Activated effector memory CD4-positive, alpha-beta T cell treated with Interleukin-2 at 50 U/mL for 16 hours (primary cell): ENCODE data around the gene CYBRD1.
"Not testable (repeated sequence)": the region's sequence is repeated elsewhere in the genome, so short reads cannot be mapped to it uniquely, and the experiment has no call there.

Experiments used
- DNase-seq: peaks from one replicate; pipeline ENCODE4 v3.0.0-alpha.2; 2020

The CYBRD1 gene

GRCh38 chr2:171516793-171517192 is 5.5 kb upstream of the CYBRD1 start:
- no peak for DNase-seq

GRCh38 chr2:171520471-171520870 is 1.8 kb upstream of the CYBRD1 start:
- DNase-seq: no peak

GRCh38 chr2:171521361-171522051 is 768 bp upstream of the CYBRD1 start:
- no peak for DNase-seq

- DNase-seq: no peak
Measured at GRCh38 chr2:171522788-171523087, 464 bp downstream of the CYBRD1 start.

GRCh38 chr2:171523088-171524017 is 1.1 kb downstream of the CYBRD1 start:
- no peak for DNase-seq

- DNase-seq: no peak
Measured at GRCh38 chr2:171524018-171524401, 1.7 kb downstream of the CYBRD1 start.

- no peak for DNase-seq
Measured at GRCh38 chr2:171529914-171530313, 7.6 kb downstream of the CYBRD1 start.

- no peak for DNase-seq
Measured at GRCh38 chr2:171530378-171530777, 8.1 kb downstream of the CYBRD1 start.

GRCh38 chr2:171530859-171531258 is 8.6 kb downstream of the CYBRD1 start:
- DNase-seq: not testable (repeated sequence)

- no peak for DNase-seq
Measured at GRCh38 chr2:171531291-171531690, 9.0 kb downstream of the CYBRD1 start.

- no peak for DNase-seq
Measured at GRCh38 chr2:171531836-171532450, 9.7 kb downstream of the CYBRD1 start.

- no peak for DNase-seq
Measured at GRCh38 chr2:171533331-171533730, 11.1 kb downstream of the CYBRD1 start.

GRCh38 chr2:171535528-171535927 is 13.3 kb downstream of the CYBRD1 start:
- DNase-seq: not testable (repeated sequence)

GRCh38 chr2:171540437-171540836 is 18.2 kb downstream of the CYBRD1 start:
- no peak for DNase-seq

- DNase-seq: no peak
Measured at GRCh38 chr2:171541202-171541887, 19.1 kb downstream of the CYBRD1 start.

GRCh38 chr2:171545086-171545485 is 22.8 kb downstream of the CYBRD1 start:
- no peak for DNase-seq

- no peak for DNase-seq
Measured at GRCh38 chr2:171547256-171547655, 25.0 kb downstream of the CYBRD1 start.

- no peak for DNase-seq
Measured at GRCh38 chr2:171547720-171548119, 25.4 kb downstream of the CYBRD1 start.

GRCh38 chr2:171550613-171551012 is 28.3 kb downstream of the CYBRD1 start:
- DNase-seq: no peak

GRCh38 chr2:171551836-171552235 is 29.6 kb downstream of the CYBRD1 start:
- no peak for DNase-seq

- no peak for DNase-seq
Measured at GRCh38 chr2:171553236-171553635, 31.0 kb downstream of the CYBRD1 start.

GRCh38 chr2:171553858-171554257 is 31.6 kb downstream of the CYBRD1 start:
- DNase-seq: no peak

- DNase-seq: no peak
Measured at GRCh38 chr2:171554991-171555615, 32.8 kb downstream of the CYBRD1 start.
